Measurements from ENCODE around the gene APOC3.

- no peak for TF ChIP-seq CTCF (IDR thresholded peaks at IDR 0.05)
- TF ChIP-seq POLR2A (IDR thresholded peaks at IDR 0.05) = no peak
- no peak for TF ChIP-seq POLR2AphosphoS5 (IDR thresholded peaks at IDR 0.05)
- no peak for TF ChIP-seq EP300 (IDR thresholded peaks at IDR 0.05)
Observed at GRCh38 chr11:116882386-116882785, 52.7 kb downstream of the APOC3 start.

Data from gastroesophageal sphincter (tissue), 3 donors.